GM12878 (cell line): Measurements from ENCODE around the gene SMIM22. TPM values are rescaled to one million over a fixed set of nuclear protein-coding genes. Genes with fewer than 3 reads are reported as not detected.
A peak's percentile ranks its signal among the peaks of the same experiment; 100 is the strongest.

Experiments used
- ASH2L ChIP-seq: fragments of 300-600, 200-600 bp; sonication (generic); IDR thresholded peaks from 2 replicates; pipeline ENCODE4 v1.6.1; 2017; ENCODE audit warnings: low read depth, mild to moderate bottlenecking, borderline replicate concordance
- BMI1 ChIP-seq: fragments of 450-650 bp; IDR thresholded peaks from 2 replicates; pipeline ENCODE4 v1.6.1; 2016; ENCODE audit warnings: mild to moderate bottlenecking, moderate library complexity, borderline replicate concordance
- CBFB ChIP-seq: IDR thresholded peaks from 2 replicates; pipeline ENCODE4 v1.6.1; 2016; ENCODE audit warnings: antibody characterized with exemption, low read depth
- CHD1 ChIP-seq: IDR thresholded peaks from 2 replicates; pipeline ENCODE4 v1.6.1; 2012; ENCODE audit warnings: low read depth, low read length, improper control_type of control experiment
- CHD4 ChIP-seq: fragments of 200-600 bp; sonication (generic); IDR thresholded peaks from 2 replicates; pipeline ENCODE4 v1.6.1; 2016; ENCODE audit warnings: mild to moderate bottlenecking
- DPF2 ChIP-seq: fragments of 450-650 bp; IDR thresholded peaks from 2 replicates; pipeline ENCODE4 v1.6.1; 2017; ENCODE audit warnings: mild to moderate bottlenecking
- GATAD2B ChIP-seq: fragments of 450-650 bp; conservative IDR thresholded peaks from 2 replicates; pipeline ENCODE4 v1.6.1; 2017; ENCODE audit warnings: low read depth, mild to moderate bottlenecking, moderate library complexity
- NR2C1 ChIP-seq: fragments of 450-650 bp; IDR thresholded peaks from 2 replicates; pipeline ENCODE4 v1.6.1; 2017; ENCODE audit warnings: antibody characterized with exemption, mild to moderate bottlenecking, moderate library complexity
- NR2F1 ChIP-seq: fragments of 450-650 bp; conservative IDR thresholded peaks from 2 replicates; pipeline ENCODE4 v1.6.1; 2017; ENCODE audit warnings: mild to moderate bottlenecking
- NRF1 ChIP-seq: conservative IDR thresholded peaks from 2 replicates; pipeline ENCODE4 v1.6.1; 2011; ENCODE audit warnings: mild to moderate bottlenecking, low read depth, low read length, improper control_type of control experiment
- PAX5 ChIP-seq: IDR thresholded peaks from 2 replicates; pipeline ENCODE4 v1.6.1; 2011; ENCODE audit warnings: low read depth, low read length, borderline replicate concordance
- POLR2AphosphoS5 ChIP-seq: IDR thresholded peaks from 2 replicates; pipeline ENCODE4 v1.6.1; 2011; ENCODE audit warnings: mild to moderate bottlenecking, low read length, inconsistent platforms
- RCOR1 ChIP-seq: conservative IDR thresholded peaks from 2 replicates; pipeline ENCODE4 v1.6.1; 2012; ENCODE audit warnings: low read depth, low read length, improper control_type of control experiment
- SMARCA5 ChIP-seq: fragments of 450-650 bp; IDR thresholded peaks from 2 replicates; pipeline ENCODE4 v1.6.1; 2017; ENCODE audit warnings: mild to moderate bottlenecking
- SPI1 ChIP-seq: IDR thresholded peaks from 2 replicates; pipeline ENCODE4 v1.6.1; 2011; ENCODE audit warnings: low read depth, mild to moderate bottlenecking, low read length, moderate library complexity, borderline replicate concordance; ENCODE audit not compliant: insufficient read depth
- TCF12 ChIP-seq: IDR thresholded peaks from 2 replicates; pipeline ENCODE4 v1.6.1; 2011; ENCODE audit warnings: low read depth, mild to moderate bottlenecking, low read length
- TCF7 ChIP-seq: IDR thresholded peaks from 2 replicates; pipeline ENCODE4 v1.6.1; 2014; ENCODE audit warnings: antibody characterized with exemption, borderline replicate concordance
- USF1 ChIP-seq: IDR thresholded peaks from 2 replicates; pipeline ENCODE4 v1.6.1; 2011; ENCODE audit warnings: borderline replicate concordance, low read depth, mild to moderate bottlenecking, moderate library complexity, mixed read lengths, low read length; ENCODE audit not compliant: insufficient read depth; ENCODE audit errors: extremely low read length
- ZBTB11 ChIP-seq: fragments of 450-650 bp; formaldehyde crosslinking; IDR thresholded peaks from 2 replicates; pipeline ENCODE4 v1.5.0; 2022; ENCODE audit warnings: mild to moderate bottlenecking, missing genetic modification characterization
- ZBTB40 ChIP-seq: fragments of 450-650 bp; IDR thresholded peaks from 2 replicates; pipeline ENCODE4 v1.6.1; 2016; ENCODE audit warnings: mild to moderate bottlenecking, moderate library complexity, borderline replicate concordance
- ZNF622 ChIP-seq: fragments of 450-650 bp; IDR thresholded peaks from 2 replicates; pipeline ENCODE4 v1.6.1; 2017; ENCODE audit warnings: mild to moderate bottlenecking, inconsistent platforms
- polyA plus RNA-seq, 11 experiments: library from polyadenylated mRNA; depleted of rRNA in 4 of 11; unstranded in 6 of 11; stranded (reverse) in 5 of 11; fragments of >200 nt; fragmentation: Nextera tagmentation in 4 of 11; fragmentation: Illumina TruSeq in 1 of 11; extraction: Ambion mirVana in 4 of 11; extraction: Trizol in 1 of 11; gene quantifications; 1 replicate in 1 of 11; 2 replicates in 10 of 11; pipeline versions ENCODE4 v1.2.1 to v1.2.3, GENCODE V29; 2011 to 2016; ENCODE audit warnings: inconsistent platforms in 2 of 11, missing spikeins in 2 of 11, low read depth in 1 of 11
- total RNA-seq, 4 experiments: library from RNA; depleted of rRNA in 3 of 4; stranded (reverse); fragments of >200 nt in 3 of 4; fragmentation: Illumina TruSeq in 1 of 4; extraction: Trizol in 1 of 4; gene quantifications; 2 replicates each; pipeline versions ENCODE4 v1.2.1 to v1.2.3, GENCODE V29; 2013 to 2021

SMIM22 gene
- total and polyA plus RNA-seq, 10 of the 15 experiments (the other 5 are each of a cell fraction or from before 2014, with no cell fraction given), result 0.83 TPM; not detected in 9

- TF ChIP-seq ZBTB40 (peak; percentile 87), PAX5 (0 out of 2 replicates have a peak, but pooled peaks have one; percentile 10), CHD4 (no peak), RCOR1 (no peak), CBFB (no peak), NR2F1 (no peak), SMARCA5 (no peak), ZNF622 (no peak), POLR2AphosphoS5 (peak; percentile 50; the same call in 1 of the 2 replicates), SPI1 (peak; percentile 17; the same call in 1 of the 2 replicates), GATAD2B (0 out of 2 replicates have a peak, but pooled peaks have one; percentile 16), DPF2 (no peak), TCF7 (no peak), CHD1 (no peak), TCF12 (0 out of 2 replicates have a peak, but pooled peaks have one; percentile 13), BMI1 (no peak), ZBTB11 (no peak), NR2C1 (peak; percentile 94), ASH2L (no peak), NRF1 (no peak), USF1 (no peak)
These were observed 5.3 kb downstream of the SMIM22 start (continued) for GRCh38 chr16:4800290-4801041.
